Measurements from ENCODE around the gene PKMYT1. TPM values are rescaled to one million over a fixed set of nuclear protein-coding genes. Genes with fewer than 3 reads are reported as not detected.
"Not testable (repeated sequence)": the region's sequence is repeated elsewhere in the genome, so short reads cannot be mapped to it uniquely, and the experiment has no call there.

Gene PKMYT1
- polyA plus RNA-seq, 1 donor (not counting 4 experiments of a cell fraction or from before 2014, with no cell fraction given), result 6.9 TPM

DNA sequence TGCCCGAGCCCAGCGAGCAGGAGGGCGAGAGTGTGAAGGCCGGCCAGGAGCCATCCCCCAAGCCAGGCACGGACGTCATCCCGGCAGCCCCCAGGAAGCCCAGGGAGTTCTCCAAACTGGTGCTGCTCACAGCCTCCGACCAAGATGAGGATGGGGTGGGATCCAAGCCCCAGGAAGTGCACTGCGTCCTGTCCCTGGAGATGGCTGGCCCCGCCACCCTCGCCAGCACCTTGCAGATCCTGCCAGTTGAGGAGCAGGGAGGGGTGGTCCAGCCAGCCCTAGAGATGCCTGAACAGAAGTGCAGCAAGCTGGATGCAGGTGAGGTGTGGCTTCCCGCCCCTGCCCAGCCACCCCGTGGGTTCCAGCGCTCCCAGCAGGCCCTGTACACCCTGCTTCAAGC, 50.6 kb downstream of the PKMYT1 start:
- Histone ChIP-seq H4K20me1 (ENCODE audit: control insufficient read depth, extremely low read depth, insufficient read depth, low read length) (peaks cover 2% of the 10 kb centered on the region), H2AFZ (ENCODE audit: control insufficient read depth, low read length) (no peak overlapping the region), H3K4me1 (ENCODE audit: control insufficient read depth, extremely low read depth, insufficient read depth, low read length) (peaks cover 14% of the 10 kb centered on the region), H3K4me3 (ENCODE audit: control insufficient read depth in 2 of 3, extremely low read depth in 1 of 3, insufficient read depth in 2 of 3, low read depth in 1 of 3, low read length in 3 of 3) (no peak overlapping the region), H3K27me3 (ENCODE audit: control insufficient read depth, extremely low read depth, insufficient read depth, low read length) (no peaks in the 10 kb centered on the region), H3K9me3 (ENCODE audit: control insufficient read depth, low read depth, low read length) (no peaks in the 10 kb centered on the region), H3K36me3 (ENCODE audit: control insufficient read depth in 2 of 2, extremely low read depth in 1 of 2, insufficient read depth in 2 of 2, low read length in 2 of 2) (peaks cover 5 to 28% of the 10 kb centered on the region in 2 experiments), H3K9me1 (ENCODE audit: control insufficient read depth, extremely low read depth, insufficient read depth, low read length) (no peaks in the 10 kb centered on the region), H3K27ac (ENCODE audit: control insufficient read depth, insufficient read depth, low read length) (no peak overlapping the region), H3K9ac (ENCODE audit: control insufficient read depth, extremely low read depth, insufficient read depth, low read length) (no peak overlapping the region), H3K4me2 (ENCODE audit: control insufficient read depth, extremely low read depth, insufficient read depth, low read depth, low read length) (no peak overlapping the region), H3K79me2 (ENCODE audit: control insufficient read depth, insufficient read depth, low read length) (peaks cover 2% of the 10 kb centered on the region)
- TF ChIP-seq EZH2 (IDR thresholded peaks at IDR 0.05; ENCODE audit: low read length), result no peak
- TF ChIP-seq, protein P1, sequence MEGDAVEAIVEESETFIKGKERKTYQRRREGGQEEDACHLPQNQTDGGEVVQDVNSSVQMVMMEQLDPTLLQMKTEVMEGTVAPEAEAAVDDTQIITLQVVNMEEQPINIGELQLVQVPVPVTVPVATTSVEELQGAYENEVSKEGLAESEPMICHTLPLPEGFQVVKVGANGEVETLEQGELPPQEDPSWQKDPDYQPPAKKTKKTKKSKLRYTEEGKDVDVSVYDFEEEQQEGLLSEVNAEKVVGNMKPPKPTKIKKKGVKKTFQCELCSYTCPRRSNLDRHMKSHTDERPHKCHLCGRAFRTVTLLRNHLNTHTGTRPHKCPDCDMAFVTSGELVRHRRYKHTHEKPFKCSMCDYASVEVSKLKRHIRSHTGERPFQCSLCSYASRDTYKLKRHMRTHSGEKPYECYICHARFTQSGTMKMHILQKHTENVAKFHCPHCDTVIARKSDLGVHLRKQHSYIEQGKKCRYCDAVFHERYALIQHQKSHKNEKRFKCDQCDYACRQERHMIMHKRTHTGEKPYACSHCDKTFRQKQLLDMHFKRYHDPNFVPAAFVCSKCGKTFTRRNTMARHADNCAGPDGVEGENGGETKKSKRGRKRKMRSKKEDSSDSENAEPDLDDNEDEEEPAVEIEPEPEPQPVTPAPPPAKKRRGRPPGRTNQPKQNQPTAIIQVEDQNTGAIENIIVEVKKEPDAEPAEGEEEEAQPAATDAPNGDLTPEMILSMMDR (optimal IDR thresholded peaks at IDR 0.05 in 1 of 3, IDR thresholded peaks at IDR 0.05 in 1 of 3, conservative IDR thresholded peaks at IDR 0.05 in 1 of 3; ENCODE audit: extremely low read depth in 1 of 3, insufficient read depth in 2 of 3, low read length in 3 of 3), result no peak
- FAIRE-seq (no peak), DNase-seq (ENCODE audit: low read depth, low spot score) (no peak)
- dilution Hi-C loops (cut with MboI; ENCODE audit: extremely low pct_ligation_motif_present, low sequenced_read_pairs), result no loop called here

DNA sequence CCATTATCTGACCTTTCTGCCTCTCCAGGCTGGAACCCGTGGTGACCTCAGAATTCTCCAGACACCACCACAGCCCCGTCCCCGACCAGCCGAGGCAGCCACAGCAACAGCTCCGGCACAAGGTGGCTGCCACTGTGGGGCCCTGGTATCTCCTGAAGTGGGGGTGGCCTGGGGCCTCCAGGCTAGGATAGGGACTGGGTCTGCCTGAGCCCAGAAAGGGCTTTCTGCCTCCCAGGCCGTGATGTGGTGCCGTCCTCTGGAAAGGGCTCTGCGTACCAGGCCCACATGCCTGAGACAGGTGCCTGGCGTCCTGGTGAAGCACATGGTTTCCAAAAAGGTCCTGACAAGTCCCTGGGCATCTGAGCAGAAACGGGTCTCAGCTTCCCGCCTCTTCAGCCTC, 51.5 kb downstream of the PKMYT1 start:
- Histone ChIP-seq H3K4me3 (ENCODE audit: control insufficient read depth in 2 of 3, extremely low read depth in 1 of 3, insufficient read depth in 2 of 3, low read depth in 1 of 3, low read length in 3 of 3) (no peak overlapping the region), H3K9me1 (ENCODE audit: control insufficient read depth, extremely low read depth, insufficient read depth, low read length) (no peaks in the 10 kb centered on the region), H4K20me1 (ENCODE audit: control insufficient read depth, extremely low read depth, insufficient read depth, low read length) (no peaks in the 10 kb centered on the region), H3K27ac (ENCODE audit: control insufficient read depth, insufficient read depth, low read length) (no peak overlapping the region), H3K79me2 (ENCODE audit: control insufficient read depth, insufficient read depth, low read length) (peaks cover 6% of the 10 kb centered on the region), H3K4me1 (ENCODE audit: control insufficient read depth, extremely low read depth, insufficient read depth, low read length) (peaks cover 20% of the 10 kb centered on the region), H3K27me3 (ENCODE audit: control insufficient read depth, extremely low read depth, insufficient read depth, low read length) (no peaks in the 10 kb centered on the region), H3K9me3 (ENCODE audit: control insufficient read depth, low read depth, low read length) (no peaks in the 10 kb centered on the region), H3K4me2 (ENCODE audit: control insufficient read depth, extremely low read depth, insufficient read depth, low read depth, low read length) (no peak overlapping the region), H2AFZ (ENCODE audit: control insufficient read depth, low read length) (no peak overlapping the region), H3K36me3 (ENCODE audit: control insufficient read depth in 2 of 2, extremely low read depth in 1 of 2, insufficient read depth in 2 of 2, low read length in 2 of 2) (peaks cover 5 to 21% of the 10 kb centered on the region in 2 experiments), H3K9ac (ENCODE audit: control insufficient read depth, extremely low read depth, insufficient read depth, low read length) (no peak overlapping the region)
- dilution Hi-C loops (cut with MboI; ENCODE audit: extremely low pct_ligation_motif_present, low sequenced_read_pairs), result no loop called here
- DNase-seq (ENCODE audit: low read depth, low spot score), result no peak
- TF ChIP-seq, protein P1 (optimal IDR thresholded peaks at IDR 0.05 in 1 of 3, IDR thresholded peaks at IDR 0.05 in 1 of 3, conservative IDR thresholded peaks at IDR 0.05 in 1 of 3; ENCODE audit: extremely low read depth in 1 of 3, insufficient read depth in 2 of 3, low read length in 3 of 3), result no peak
- TF ChIP-seq EZH2 (IDR thresholded peaks at IDR 0.05; ENCODE audit: low read length), result no peak
- FAIRE-seq, result no peak

DNA sequence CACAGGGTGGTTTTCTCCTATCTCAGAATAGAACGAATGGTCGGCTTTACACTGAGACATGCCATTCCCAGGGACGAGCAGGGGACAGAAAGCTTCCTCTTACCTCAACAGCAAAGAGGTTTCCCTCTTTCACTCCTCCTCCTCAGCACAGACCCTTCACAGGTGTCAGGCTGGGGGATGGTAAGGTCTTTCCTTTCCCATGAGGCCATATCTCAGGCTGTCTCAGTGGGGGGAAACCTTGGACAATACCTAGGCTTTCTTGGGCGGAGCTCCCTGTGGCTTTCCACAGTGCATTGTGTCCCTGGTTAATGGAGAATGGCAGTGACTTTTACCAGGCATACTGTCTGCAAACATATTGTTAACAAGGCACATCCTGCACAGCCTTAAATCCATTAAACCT, 52.1 kb downstream of the PKMYT1 start:
- FAIRE-seq; H3K79me2 ChIP-seq (ENCODE audit: control insufficient read depth, insufficient read depth, low read length); H3K9me1 ChIP-seq (ENCODE audit: control insufficient read depth, extremely low read depth, insufficient read depth, low read length); H3K9me3 ChIP-seq (ENCODE audit: control insufficient read depth, low read depth, low read length); H2AFZ ChIP-seq (ENCODE audit: control insufficient read depth, low read length); H3K9ac ChIP-seq (ENCODE audit: control insufficient read depth, extremely low read depth, insufficient read depth, low read length); H3K4me3 ChIP-seq (ENCODE audit: control insufficient read depth in 2 of 3, extremely low read depth in 1 of 3, insufficient read depth in 2 of 3, low read depth in 1 of 3, low read length in 3 of 3); dilution Hi-C loops (cut with MboI; ENCODE audit: extremely low pct_ligation_motif_present, low sequenced_read_pairs); DNase-seq (ENCODE audit: low read depth, low spot score); H3K27me3 ChIP-seq (ENCODE audit: control insufficient read depth, extremely low read depth, insufficient read depth, low read length); H3K27ac ChIP-seq (ENCODE audit: control insufficient read depth, insufficient read depth, low read length); H4K20me1 ChIP-seq (ENCODE audit: control insufficient read depth, extremely low read depth, insufficient read depth, low read length); H3K4me2 ChIP-seq (ENCODE audit: control insufficient read depth, extremely low read depth, insufficient read depth, low read depth, low read length): not testable (repeated sequence)
- peaks cover 20% of the 10 kb centered on the region for H3K4me1 ChIP-seq (ENCODE audit: control insufficient read depth, extremely low read depth, insufficient read depth, low read length)
- H3K36me3 ChIP-seq (ENCODE audit: control insufficient read depth in 2 of 2, extremely low read depth in 1 of 2, insufficient read depth in 2 of 2, low read length in 2 of 2), result peaks cover 5 to 21% of the 10 kb centered on the region in 2 experiments
